PFSK-1 (cell line): ENCODE results near the gene MAN2A2.

Source experiments
- POLR2AphosphoS5 ChIP-seq: IDR thresholded peaks from 2 replicates; pipeline ENCODE4 v1.6.1; 2012; ENCODE audit warnings: low read depth, mild to moderate bottlenecking, control low read depth, low read length, moderate library complexity
- TAF1 ChIP-seq: IDR thresholded peaks from 2 replicates; pipeline ENCODE4 v1.6.1; 2012; ENCODE audit warnings: low read length, control low read depth, borderline replicate concordance; ENCODE audit not compliant: insufficient read depth

DNA sequence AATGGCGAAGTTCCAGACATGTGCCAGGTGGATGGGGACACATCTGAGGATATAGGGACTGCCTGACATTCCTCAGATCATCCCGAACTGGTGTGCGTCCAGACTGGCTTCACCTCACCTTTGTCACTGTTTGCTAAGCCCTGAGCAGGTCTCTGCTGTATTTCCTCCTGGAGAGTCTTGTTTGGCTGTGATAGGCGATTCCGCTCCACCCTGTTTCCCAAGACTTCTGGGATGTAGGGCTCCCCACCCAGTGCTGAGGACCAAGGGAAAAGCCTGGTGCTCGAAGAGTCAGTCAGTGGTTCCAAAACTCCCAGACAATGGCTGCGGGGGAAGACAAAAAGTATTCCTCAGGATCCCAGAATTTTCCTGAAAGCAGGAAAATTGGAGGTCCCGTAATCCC is 45.8 kb upstream of the MAN2A2 start:
- TF ChIP-seq POLR2AphosphoS5 (no peak), TAF1 (no peak)
